Stimulated activated CD8-positive, alpha-beta memory T cell treated with anti-CD3 and anti-CD28 coated beads, Interleukin-15, amount 100 ng/mL, for 48 hours (primary cell): Measurements from ENCODE around the gene SYT6.

Experiments
- DNase-seq, 2 donors: peaks; one replicate each; pipeline ENCODE4 v3.0.0-alpha.2; 2020; ENCODE audit warnings: low read depth in 2 of 2

The SYT6 gene

DNA sequence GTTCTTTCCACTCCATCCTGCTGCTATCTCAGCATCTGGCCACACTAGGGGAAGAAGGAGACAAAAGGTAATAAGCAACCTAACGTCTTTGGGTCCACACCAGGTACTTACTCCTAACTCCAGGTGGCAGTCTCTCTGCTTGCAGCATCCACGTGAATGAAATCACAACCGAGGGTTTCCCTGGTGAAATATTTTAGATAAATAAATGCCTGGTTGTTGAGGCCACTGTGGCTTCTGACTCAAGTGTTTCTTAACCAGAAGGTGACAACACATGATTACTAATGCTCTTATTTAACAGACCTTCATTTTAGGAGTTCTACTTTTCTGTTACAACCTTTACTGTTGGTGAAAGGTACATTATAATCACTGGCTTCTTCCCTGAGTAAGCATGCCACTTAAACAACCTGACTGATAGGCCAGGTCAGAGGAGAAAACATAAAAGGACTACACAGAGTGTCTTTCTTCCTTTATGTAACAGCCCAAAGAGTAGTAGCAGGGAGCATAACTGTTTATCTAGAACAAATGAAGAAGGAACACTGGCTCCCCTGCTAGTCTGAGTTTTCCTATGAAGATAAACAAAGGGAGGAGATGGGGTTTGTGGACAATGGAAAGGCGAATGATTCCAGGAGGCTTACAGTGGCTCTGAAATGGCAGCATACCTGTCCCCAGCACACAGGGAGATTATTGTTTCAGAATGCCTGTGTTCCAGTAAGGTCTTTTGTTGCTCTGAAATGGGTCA is 59.9 kb downstream of the SYT6 start:
- no peak for DNase-seq

DNA sequence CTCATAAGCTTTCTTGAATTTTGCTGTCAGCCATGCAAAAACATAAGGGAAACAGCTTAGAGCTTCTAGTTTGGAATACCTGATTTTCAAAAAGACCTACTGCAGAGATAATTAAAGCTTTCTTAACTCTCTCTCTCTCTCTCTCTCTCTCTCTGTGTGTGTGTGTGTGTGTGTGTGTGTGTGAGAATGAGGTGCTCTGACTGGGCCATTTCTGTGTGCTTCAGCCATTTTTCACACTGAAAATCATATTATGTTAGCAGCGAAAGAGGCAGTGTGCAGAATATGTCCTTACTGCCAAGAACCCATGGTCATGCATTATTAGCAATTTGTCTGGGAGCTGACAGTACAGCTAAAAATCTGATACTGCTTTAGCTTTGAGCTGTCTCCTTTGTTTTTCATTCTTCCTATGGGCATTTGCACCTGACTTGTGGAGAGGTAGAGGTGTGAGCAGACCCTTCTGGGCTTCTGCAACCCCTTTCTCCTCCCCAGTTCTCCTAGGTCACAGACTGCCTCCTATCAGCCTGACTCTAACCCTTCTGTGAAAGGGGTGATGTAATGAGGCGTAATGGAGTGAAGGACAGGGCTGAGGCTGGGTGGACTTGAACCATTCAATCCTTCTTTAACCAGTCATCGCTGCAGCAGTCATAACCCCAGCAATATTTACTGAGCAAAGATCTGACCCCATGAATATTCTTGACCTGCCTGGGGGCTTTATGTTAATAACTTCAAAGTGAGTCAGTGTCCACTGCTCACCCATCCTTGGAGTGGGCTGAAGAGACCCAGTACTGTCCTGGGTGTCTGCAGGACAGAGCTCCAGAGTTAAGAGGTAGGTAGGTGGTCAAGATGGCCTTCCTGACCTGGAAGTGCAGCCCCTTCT is 61.2 kb downstream of the SYT6 start:
- no peak for DNase-seq

DNA sequence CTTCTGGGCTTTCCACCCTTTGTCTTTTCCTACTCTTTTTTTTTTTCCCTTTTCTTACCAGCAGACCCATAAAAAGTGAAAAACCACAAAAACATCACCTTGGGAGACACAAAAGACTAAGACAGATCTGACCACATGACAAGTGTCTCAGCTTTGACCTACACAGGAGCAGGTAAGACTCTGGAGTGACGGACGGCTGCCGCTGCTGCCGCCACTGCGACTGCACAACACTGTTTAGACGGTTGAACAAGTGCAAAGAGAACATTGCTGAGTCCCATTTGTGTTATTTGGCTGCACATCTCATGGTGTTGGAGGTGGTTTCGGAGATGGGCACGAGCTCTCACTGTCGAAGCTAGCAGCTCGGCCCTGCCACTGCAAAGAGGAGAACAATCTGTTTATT is 62.0 kb downstream of the SYT6 start:
- DNase-seq: no peak

DNA sequence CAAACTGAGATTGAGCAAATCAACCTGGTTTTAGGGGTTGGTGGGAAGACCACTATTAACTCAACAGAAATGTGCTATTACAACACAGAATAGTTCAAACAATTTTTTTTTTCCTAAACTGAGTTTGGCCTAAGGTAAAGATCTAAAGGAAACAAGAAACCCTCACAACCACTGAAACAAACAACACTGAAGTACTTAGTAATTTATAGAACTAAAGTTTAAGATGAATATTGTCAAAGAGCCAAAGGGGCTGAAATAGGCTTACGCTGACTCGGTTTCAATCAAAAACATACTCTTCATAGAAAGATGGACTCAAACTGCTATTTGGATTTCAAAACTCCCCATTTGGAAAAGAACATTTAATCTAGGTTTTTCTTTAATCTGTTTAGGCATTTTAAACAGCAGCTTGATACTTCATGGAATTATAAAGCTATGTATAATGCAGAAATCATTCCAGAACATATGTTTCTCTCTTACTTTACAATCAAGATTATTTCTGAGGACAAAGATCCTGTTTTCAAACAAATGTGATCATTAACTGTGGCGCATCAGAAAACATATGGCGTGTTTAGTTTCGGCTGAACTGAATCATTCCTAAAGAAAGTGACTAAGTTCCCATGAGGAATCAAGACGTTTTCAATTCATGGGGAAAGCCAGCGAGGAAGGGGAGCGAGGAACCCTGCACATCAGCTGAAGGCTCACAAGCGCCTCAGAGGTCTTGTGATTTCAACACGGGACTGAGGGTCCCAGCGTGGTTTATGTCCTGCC is 62.7 kb downstream of the SYT6 start:
- DNase-seq: no peak

DNA sequence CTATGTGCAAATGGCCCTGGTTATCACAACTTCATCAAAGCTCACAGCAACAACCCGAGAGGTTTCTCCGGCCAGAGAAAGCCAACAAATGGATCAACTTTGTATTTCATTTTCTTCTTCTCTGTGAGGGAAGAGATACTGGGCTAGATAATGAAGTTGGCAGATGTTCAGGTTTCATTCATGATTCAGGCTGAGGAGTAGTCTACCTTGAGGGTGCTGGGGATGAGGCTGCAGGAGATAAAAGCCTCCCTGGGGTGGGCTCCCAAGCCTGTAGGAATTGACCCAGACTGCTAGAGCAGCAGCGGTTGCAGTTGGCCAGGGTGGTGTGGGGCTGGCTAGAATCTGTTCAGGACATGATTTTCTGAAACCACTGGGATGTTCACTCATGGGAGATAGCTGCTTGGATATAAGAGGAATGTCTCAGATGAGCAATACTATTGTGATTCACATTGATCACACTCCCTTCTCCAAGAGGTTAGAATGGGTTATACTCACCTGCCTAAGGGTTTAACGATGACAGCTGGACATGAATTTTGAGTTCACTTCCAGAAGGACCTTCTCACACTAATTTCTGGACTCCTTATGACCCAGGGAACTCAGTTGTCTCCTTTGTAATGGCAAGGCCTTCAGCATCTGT is 64.0 kb downstream of the SYT6 start:
- no peak for DNase-seq

DNA sequence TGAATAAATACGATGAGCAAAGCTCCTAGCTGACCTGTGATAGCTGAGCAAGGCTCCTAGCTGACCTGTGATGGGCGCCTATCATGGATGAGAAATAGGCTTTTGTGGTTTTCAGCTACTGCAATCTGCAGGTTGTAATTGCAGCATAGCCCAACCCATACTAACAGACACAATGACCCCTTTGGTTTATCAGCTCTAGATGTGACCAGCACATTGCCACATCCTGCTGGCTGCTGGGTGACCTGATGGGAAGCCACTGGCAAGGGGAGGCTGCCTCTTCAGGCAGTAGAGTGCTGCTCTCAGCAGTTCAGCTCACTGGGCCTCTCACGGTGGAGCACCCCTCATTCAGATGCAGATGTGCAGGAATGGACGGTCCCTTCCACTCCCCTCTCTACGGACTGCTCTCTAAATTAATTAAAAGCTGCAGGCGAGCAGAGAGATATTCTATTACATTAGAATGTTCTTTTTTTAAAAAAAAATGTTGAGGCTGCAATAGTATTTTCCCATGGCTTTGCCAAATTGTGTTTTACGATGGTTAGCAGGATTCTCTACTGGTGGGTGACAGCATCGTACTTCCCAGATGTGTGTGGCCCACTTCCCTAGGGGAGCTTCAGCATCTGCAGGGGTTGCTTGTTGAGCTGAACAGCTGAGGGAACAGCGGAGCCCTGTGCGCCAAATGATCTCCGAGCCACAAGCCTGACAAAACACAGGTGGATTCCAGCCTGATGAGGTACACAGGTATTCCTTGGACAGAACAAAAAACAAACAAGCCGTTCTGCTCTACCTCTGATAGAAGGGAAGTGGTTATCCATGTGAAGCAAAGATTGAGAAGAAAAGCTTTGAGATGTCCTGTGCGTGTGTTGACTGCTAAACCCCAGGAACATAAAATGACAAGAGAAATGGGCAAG is 65.0 kb downstream of the SYT6 start:
- DNase-seq: no peak

DNA sequence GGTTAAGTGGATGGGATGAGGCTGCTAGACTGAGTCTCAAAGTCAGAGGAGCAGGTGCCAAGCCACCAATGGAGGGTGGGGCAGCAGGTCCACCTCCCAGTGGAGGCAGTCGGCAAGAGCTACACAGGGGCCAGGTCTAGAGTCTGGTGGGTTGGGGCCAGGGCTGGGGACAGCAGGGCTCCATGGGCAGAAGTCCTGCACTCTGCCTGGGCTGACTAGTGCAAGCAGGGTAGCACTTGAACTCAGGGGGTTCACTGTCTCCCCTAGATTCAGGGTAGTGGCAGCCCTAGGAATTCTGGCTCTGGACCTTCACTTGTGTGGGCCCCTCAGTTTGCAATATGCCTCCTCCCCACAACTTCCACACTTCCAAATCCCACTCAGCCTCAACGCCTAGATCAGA is 66.2 kb downstream of the SYT6 start:
- no peak for DNase-seq

DNA sequence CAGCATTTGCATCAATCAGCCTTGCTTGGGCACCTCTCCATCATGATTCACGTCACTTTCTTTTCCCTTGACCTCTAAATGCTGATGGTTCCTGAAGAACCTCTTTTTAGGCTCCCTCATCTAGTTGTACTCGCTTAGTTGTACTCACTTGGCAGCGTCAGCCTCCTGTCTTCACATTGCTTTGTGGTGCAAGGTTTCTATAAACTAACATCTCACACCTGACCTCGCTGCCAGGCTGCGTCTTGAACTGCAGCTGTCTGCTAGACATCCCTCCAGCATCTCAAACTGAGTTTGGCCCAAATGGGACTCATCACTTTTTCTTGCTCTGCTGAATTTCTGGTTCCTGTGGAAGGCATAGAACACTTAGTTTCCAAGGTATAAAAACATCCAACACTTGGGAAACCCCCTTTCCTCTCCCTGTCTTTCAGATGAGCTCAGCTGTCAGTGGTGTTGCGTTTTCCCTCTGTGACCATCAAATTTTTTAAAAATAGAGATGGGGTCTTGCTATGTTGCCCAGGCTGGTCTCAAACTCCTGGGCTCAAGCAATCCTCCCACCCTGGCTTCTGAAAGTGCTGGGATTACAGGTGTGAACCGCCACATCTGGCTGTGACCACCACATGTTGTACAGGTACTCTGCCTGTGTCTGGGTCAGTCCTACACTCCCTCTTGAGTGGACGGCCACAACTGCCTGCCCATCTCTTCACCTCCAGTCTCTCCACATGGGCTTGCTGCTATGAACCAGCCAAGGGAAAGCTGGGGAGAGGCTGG is 66.9 kb downstream of the SYT6 start:
- DNase-seq: no peak

DNA sequence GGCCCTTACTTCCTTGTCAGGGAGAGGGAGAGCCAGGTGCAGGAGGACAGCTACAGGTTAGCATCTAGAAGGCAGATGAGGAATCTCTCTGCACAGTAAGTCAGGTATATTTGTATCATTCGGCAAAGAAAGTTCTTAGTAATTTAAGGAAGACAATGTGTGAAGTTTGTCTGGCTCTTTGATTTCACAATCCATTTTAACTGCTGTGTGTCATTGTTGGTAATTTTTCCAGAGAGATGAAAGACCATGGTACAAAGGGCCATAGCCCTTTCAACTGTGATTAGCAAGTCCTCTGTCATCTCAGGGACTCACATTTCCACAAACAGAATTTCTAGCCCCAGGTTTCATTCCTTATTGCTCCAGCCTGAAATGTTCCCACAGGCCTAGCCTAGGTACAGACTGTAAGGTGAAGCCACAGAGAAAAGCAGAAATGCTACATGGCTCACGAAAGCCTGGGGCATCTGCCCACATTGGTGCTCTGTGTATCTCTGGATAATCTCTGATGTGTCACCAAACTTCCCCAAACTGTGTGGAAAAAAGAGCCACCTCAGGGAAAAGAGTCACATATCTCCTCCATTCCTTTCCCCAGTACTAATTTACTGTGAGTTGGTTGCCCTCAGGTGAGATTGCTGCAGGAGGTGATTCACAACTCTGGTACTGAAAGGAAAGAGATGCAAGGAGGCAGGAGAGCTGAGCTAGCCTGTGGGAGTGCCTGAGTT is 70.6 kb downstream of the SYT6 start:
- DNase-seq: no peak

DNA sequence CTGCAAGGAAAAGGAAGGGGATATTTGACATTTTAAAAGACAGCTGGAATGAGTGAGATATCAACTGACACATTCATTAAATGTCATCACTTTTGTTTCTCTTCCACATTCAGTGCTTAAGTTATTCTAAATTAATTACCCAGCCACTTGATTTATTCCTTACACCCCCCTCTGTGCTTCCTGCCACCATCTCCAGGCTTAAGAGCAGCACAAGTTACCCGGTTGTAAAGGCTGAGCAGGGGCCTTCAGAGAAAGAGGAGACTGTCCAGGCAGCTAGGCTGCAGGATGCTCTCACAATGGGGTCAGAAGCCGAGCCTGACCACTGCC is 71.4 kb downstream of the SYT6 start:
- DNase-seq: no peak

DNA sequence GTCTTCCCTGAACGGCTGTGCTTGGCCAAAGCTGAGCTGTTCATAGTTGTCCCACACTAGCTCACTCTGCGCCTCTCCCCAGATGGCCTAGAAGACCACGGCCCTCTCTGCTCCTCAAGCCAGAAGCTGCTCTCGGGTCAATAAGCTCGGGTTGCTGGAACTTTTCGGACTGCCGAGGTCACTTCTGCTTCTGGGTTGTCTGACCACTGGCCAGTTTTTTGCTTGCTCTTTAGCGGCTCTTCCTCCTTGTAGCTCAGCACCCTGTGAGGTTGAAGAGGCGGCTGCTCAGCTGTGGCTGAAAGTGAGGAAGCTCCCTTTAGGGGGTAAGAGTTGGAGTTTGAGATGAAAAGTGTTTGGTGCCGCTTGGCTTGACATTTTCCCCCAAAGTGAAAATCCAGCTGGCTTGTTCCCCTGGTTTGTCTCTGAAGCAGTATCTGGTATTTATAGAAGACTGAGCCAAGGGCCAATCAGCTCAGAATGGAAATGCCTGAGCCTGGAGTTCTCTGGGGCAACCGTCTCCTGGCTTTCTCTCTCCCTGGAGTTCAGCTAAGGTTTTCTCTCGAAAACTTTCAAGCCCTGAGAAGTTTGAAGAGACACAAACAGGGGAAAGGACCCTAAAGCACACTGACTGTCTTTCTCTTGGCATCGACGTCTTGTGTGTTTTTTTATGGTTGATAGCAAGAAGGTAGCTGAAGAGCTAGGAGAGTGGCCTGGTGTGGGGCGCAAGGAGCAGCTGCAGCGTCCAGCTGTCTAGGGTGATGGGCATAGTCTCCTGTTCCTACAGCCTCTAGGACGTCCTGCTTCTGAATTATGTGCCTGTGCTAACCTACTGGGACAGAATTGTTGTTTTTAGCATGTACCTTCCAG is 72.0 kb downstream of the SYT6 start:
- no peak for DNase-seq

DNA sequence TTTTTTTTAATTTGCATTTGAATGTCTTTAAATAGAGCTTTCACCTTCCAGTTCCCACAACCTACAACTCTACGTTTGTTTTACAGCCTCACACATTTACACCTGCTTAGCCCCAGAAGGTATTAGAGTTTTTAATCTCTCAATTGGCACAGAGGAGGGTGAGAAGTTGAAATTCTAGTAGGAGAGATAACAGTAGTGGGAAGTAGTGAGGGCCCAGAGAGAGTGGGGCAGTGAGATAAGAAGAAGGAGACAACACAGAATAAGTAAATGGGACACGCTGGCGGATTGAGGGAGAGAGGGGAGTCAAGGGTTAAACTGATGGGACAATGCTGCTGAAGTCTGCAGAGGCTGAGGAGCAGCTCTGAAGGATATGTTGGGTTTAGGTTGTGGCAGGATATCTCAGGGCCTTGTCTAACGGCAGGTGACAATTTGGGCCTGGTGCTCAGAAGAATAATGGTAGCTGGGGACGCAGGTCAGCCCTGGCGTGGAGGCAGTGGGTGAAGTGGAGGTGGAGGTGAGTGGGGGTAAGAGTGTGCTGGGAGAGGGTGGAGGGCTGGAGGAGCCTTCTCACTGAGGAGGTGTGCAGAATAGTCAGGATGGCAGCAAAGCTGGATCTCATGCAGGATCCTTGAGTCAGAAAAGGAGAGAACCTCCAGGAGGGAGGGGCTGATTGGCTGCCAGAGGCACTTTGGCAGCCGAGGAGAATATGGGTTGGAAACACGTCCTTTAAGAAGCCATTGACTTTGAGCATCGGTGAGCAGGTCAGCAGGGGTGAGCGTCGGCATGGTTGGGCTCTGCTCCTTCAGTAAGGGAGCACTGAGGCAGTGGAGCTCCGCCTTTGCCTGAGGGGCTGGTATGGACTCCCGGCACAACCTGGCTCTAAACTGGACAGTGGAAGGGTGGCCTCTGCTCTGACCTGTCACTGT is 72.9 kb downstream of the SYT6 start:
- DNase-seq: no peak

DNA sequence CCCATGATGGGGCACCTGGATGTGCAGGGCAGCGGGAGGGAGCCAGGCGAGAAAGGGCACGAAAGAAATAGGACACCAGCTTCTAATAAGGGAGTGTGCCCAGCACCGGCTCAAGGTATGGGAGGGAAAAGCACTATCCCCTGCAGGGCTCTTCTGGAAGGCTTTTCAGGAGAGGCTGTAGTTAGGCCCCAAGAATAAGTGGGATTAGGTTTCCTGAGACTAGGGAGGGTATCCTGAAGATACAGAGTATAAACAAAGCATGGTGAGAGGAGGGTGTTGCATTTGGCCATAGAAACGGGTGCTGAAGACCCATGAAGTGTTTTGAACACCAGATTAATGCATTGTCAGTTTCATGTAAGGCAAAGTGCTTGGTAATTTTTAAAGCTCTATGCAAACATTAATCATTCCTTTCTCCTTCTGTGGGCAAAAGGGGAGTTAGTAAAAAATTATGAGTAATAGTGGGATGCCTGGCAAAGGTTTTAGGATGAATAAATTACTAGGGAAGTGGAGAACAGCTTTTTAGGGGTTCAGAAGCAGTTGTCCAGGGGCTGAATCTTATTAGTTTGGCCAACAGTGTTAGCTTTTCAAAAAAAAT is 74.0 kb downstream of the SYT6 start:
- no peak for DNase-seq

DNA sequence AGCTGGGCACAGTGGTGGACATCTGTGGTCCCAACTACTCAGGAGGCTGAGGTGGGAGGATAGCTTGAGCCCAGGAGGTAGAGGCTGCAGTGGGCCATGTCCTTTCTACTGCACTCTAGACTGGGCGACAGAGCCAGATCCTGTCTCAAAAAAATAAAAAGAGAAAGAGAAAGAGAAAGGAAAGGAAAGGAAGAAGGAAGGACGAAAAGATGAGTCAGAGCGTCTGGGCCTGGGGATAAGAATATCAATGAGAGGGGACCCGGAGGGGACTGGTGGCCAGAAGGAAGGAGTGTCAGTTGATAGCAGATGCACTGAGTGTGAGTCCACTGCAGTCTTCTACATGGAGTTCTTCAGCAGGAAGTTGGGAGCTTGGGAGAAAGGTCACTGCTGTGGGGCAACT is 75.6 kb downstream of the SYT6 start:
- DNase-seq: no peak

DNA sequence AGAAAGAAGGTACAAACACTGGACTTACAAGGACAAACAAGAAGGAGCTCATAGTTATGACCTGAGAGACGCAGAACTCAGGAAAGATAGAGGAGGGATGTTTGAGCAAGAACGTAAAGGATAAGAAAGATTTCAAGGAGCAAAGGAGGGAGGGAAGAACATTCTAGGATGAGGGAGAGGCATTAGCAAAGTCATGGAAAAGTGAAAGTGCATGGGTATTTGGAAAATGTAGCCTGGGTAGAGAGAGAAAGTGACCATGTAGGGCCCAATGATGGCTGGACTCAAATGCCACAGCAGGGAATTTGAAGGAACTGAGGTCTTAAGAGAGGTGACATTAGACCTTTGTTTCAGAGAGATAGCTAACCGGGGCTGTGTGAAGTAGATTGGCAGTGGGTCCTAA is 76.5 kb downstream of the SYT6 start:
- no peak for DNase-seq

DNA sequence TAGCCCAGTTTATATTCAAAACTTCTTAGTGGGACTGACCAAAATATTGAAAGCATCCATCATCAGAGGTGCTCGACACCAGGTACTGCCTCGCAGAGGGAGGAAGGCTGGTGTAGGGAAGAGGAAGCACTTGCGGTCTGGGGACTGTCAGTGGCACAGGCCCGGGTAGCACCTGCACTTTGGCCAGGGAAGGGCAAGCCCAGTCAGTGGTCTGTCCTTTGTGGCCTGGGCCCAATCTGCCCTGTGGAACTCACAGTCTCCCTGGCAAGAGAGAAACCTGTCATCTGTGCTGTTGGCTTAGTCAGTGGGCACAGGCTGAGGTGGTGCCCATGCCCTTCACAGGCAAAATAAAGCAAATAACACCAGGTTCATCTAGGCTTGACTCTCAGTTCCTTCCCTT is 77.4 kb downstream of the SYT6 start:
- DNase-seq: no peak

DNA sequence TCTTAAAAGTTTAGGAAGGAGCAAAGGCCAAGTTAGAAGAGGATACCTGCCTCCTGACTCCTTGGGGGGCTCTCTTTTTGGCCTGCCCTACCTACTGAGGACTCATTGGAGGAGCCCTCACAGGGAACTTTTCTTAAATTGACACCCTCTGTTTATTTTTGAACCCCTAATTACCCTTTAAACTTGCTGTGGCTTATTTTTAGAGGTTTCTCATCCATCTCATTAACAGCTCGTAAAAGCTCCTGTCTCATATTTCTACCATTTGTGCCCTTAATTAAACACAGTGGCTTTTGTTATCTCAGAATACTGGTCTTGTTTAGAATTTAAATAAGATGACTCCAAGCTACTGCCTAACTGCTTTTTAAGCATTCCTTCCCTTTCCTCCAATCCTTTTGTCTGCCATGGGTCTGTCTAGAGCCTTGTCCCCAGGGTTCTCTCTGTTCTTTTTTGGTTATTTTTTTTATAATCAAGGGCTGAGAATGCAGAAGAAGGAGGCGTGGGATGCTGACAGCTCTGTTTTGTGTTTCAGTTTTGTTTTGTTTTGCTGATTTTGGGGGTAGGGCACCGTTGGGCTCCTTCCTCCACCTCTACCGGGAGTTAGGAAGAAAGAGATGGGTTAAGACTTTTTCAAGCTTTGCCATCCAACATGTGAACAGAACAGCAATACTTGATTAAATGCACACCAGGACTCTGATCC is 78.0 kb downstream of the SYT6 start:
- no peak for DNase-seq
